ENCODE data around the gene COL6A5.

Gene COL6A5

DNA sequence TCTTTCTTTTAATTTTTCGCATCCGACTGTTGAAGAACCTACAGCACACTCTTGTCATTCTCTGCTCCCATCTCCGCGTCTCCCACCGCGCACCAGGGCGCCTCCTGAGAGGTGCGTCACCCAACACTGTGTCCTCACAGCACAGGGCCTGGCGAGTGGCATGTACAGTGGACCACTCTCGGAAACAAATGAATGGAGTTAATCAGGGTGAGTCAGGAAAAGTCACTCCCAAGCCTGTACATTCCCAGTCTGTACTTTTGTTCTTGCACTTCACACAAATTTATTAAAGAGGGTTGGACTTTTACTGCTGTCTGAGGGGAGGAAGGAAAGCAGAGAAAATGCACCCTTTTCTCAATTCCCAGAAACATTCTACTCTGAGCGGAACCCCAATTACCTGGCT, 172.1 kb downstream of the COL6A5 start:
- DNase-seq = no peak

DNA sequence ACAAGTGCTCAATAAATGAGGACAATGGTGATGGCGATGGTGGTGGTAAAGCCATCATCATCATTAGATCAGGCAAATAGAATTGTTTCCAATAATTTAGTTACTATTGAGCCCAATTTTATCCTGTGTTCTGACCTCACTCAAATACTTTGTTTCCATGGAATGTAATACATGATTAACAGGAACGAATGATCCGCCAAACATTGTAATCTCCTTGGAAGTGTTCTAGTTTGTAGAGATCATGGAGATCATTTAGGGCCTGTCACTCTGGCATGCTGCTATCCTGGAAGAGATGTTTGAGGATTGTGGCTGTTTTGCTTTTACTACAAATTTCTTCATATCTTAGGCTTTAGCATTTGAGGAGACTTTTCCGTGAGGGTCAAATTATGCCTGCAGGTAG, 174.3 kb downstream of the COL6A5 start:
- no peak for DNase-seq

DNA sequence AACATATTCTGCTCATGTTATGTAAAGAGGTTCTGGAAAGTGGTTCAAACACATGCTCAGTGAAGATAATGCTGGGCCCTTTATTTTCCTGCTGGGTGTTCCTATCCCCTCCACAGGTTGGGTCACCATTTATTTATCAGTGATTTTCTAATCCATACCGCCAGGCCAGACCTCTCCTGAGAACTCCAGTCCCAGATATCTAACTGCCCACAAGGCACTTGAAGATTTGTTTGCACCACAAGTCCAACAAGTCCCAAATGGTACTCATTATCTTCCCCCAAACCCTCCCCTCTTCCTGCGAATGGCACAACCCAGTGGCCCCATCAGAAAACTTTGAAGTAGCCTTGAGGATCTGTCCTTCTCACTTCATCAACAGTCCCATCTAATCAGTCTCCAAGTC, 176.9 kb downstream of the COL6A5 start:
- no peak for DNase-seq

DNA sequence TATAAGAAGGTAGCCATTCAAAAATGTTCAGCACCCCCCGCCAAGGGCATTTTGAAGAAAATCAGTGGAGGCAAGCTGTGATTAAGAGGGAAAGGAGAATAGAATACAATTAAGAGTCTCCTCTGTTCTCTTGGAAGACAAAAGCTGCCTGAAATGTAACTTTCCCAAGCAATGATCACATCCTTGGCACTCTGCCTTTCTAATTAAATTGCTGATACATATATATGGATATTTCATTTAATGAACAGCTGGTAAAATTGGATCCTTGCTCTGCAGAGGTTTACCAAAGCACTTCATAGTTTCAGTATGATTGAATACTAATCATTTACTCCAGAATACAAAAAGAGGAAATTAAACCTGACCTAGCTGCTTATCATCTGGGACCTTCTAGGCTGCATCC, 182.0 kb downstream of the COL6A5 start:
- no peak for DNase-seq

DNA sequence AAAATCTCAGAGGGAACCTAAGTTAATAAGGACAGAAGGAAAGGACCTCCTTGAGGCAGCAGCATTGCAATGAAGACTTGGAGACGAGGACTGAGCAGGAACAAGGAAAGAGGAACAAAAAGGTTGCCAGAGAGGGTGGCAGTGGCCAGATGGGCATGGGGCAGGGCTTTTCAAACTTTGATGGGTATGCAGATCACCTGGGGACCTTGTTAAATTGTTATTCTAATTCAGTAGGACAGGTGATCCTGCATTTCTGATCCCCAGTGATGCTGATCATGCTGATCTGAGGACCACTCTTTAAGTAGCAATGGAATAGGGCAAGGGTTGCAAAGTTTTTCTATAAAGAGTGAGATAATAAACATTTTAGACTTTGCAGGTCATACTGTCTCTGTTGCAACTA, 182.6 kb downstream of the COL6A5 start:
- no peak for DNase-seq

DNA sequence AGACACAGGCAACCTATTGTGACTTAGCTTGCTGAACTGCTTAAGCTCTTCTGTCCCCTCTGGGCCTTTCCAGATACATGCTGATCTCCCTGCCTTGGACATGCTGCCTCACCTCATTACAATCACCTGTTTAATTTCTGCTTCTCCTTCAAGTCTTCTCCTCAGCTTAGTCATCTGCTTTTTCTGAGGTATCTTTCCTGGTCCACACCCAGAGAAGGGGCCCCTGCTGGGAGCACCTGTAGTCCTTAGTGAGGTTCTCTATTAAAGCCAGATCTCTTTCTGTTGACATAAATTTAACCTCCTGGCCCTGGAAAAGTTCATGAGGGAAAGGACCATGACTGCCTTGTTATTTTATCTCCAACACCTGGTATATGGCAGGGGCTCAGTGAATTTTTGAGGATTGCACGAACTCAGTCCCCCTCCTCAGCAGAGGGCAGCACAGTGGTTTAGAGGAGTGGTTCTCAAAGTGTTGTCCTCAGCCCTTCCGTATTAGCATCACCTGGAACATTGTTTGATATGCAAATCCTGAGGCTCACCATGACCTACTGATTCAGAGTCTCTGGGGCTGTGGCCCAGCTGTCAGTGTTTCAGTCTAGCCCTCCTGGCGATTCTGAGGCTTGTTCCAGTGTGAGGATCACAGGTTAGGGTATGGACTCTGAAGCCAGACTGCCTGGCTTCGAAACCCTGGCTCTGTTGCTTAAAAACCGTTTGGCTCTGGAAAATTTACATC, 184.2 kb downstream of the COL6A5 start:
- no peak for DNase-seq

DNA sequence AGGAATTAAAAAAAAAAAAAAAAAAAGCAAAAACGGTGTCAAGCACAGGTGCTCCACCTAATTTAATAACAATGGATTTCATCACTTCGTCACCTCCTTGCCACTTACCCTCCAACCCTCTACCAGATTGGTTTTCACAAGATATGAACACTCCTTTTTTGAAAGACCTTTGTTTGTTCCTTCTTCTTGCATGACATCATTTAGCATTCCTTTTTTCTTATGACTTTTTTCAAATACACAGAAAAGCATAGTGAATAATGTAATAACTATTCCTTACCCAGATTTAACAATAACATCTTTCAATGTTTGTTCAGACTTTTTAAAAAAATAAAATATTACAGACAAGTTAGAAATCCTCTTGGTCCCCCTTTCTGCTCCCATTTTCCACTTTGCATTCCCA, 187.8 kb downstream of the COL6A5 start:
- DNase-seq = no peak

Measured in suppressor macrophage (primary cell).